K562 (cell line): ENCODE data around the gene ST3GAL5. TPM values are rescaled to one million over a fixed set of nuclear protein-coding genes. Genes with fewer than 3 reads are reported as not detected.

ENCODE experiments used
- ATAC-seq: fragments of 200-7000 bp; cut with Tn5 transposase; 3 replicates; pipeline ENCODE4 v1.9.1; 2020; ENCODE audit warnings: moderate library complexity
- BruUV-seq: library from RNA; stranded (reverse); fragments of 400-500 nt; replicated peaks from 2 replicates; lab custom pipeline; 2021; lab: Mats Ljungman, UMichigan
- CTCF ChIA-PET: fragments of 300-600 bp; formaldehyde crosslinking; extraction: SDS; loops from one replicate; lab custom pipeline; 2021; ENCODE audit warnings: low intra/inter-chr PET ratio; lab: Yijun Ruan, JAX
- POLR2A ChIA-PET: fragments of 300-600, 350-650 bp; sonication (Branson Sonifier 250); formaldehyde crosslinking; extraction: SDS; loops from one replicate; lab custom pipeline; 2021; ENCODE audit warnings: antibody characterized with exemption, inconsistent platforms; lab: Yijun Ruan, JAX
- DNase-seq, 4 experiments: peaks; one replicate each; pipeline versions ENCODE4 v3.0.0 to v3.0.0-alpha.2; 2011 to 2018; ENCODE audit warnings: low spot score in 3 of 4, mixed read lengths in 3 of 4; ENCODE audit errors: extremely low read depth in 1 of 4
- FAIRE-seq: peaks from 2 replicates; lab custom pipeline; 2011; peaks lifted over from hg19 to GRCh38; lab: Jason Lieb, UNC
- H2AFZ ChIP-seq: 2 replicates; pipeline ENCODE4 v1.6.0; 2011; ENCODE audit warnings: low read depth, low read length, control low read depth, inconsistent platforms
- H3K27ac ChIP-seq: fragments of 200-600 bp; 3 replicates; pipeline ENCODE4 v1.8.0; 2011; ENCODE audit warnings: low read depth, mild to moderate bottlenecking, control low read depth, inconsistent platforms, low read length, moderate library complexity, mixed read lengths; ENCODE audit errors: extremely low read depth
- H3K27me3 ChIP-seq, 2 experiments: fragments of 300-600 bp in 1 of 2; 2 replicates in 1 of 2; 3 replicates in 1 of 2; pipeline versions ENCODE4 v1.6.0 to v1.8.0; 2011; ENCODE audit warnings: inconsistent platforms in 2 of 2, low read length in 2 of 2, mild to moderate bottlenecking in 1 of 2, mixed read lengths in 1 of 2, moderate library complexity in 1 of 2; ENCODE audit not compliant: control insufficient read depth in 2 of 2, insufficient read depth in 2 of 2
- H3K36me3 ChIP-seq: fragments of 300-600 bp; 3 replicates; pipeline ENCODE4 v1.8.0; 2011; ENCODE audit warnings: mild to moderate bottlenecking, low read length, inconsistent platforms; ENCODE audit not compliant: control insufficient read depth, insufficient read depth
- H3K4me1 ChIP-seq, 2 experiments: fragments of 200-600 bp in 1 of 2; replicated peaks in 1 of 2; 2 replicates in 1 of 2; 3 replicates in 1 of 2; pipeline versions ENCODE4 v1.5.1 to v1.8.0; 2011; ENCODE audit warnings: inconsistent platforms in 2 of 2, low read length in 2 of 2, mild to moderate bottlenecking in 1 of 2, mixed read lengths in 1 of 2, moderate library complexity in 1 of 2; ENCODE audit not compliant: control insufficient read depth in 2 of 2, insufficient read depth in 2 of 2
- H3K4me2 ChIP-seq: 2 replicates; pipeline ENCODE4 v1.6.1; 2011; ENCODE audit warnings: low read length, control low read depth, inconsistent platforms, mixed read lengths; ENCODE audit not compliant: insufficient read depth
- H3K4me3 ChIP-seq: fragments of 200-600 bp; sonication (generic), shearing (Covaris generic); 2 replicates; pipeline ENCODE4 v1.5.1; 2016; ENCODE audit warnings: control low read depth, inconsistent platforms
- H3K79me2 ChIP-seq: fragments of 200-600 bp; 3 replicates; pipeline ENCODE4 v1.8.0; 2011; ENCODE audit warnings: low read length, inconsistent platforms; ENCODE audit not compliant: control insufficient read depth, insufficient read depth
- H3K9ac ChIP-seq, 2 experiments: 2 replicates each; pipeline versions ENCODE4 v1.6.0 to v1.6.1; 2011; ENCODE audit warnings: low read depth in 2 of 2, low read length in 2 of 2, control low read depth in 1 of 2, inconsistent platforms in 1 of 2, mild to moderate bottlenecking in 1 of 2, mixed read lengths in 1 of 2; ENCODE audit not compliant: insufficient read depth in 1 of 2
- H3K9me1 ChIP-seq: one replicate; pipeline ENCODE4 v1.6.0; 2011; ENCODE audit warnings: inconsistent platforms, mild to moderate bottlenecking, low read length, moderate library complexity; ENCODE audit not compliant: control insufficient read depth, insufficient read depth
- H3K9me3 ChIP-seq: replicated peaks from 2 replicates; pipeline ENCODE4 v1.5.1; 2011; ENCODE audit warnings: low read depth, low read length, inconsistent platforms; ENCODE audit not compliant: control insufficient read depth, insufficient read depth
- H4K20me1 ChIP-seq: replicated peaks from 2 replicates; pipeline ENCODE4 v1.6.1; 2011; ENCODE audit warnings: low read length, inconsistent platforms, mixed read lengths; ENCODE audit not compliant: control insufficient read depth, insufficient read depth
- BACH1 ChIP-seq: fragments of 200-800 bp; sonication (Bioruptor generic); IDR thresholded peaks from 2 replicates; pipeline ENCODE4 v1.6.1; 2016; ENCODE audit warnings: missing genetic modification characterization, missing compliant biosample characterization
- BMI1 ChIP-seq: fragments of 150-350 bp; IDR thresholded peaks from 2 replicates; pipeline ENCODE4 v1.6.1; 2014; ENCODE audit warnings: low read length
- DACH1 ChIP-seq: fragments of 450-650 bp; IDR thresholded peaks from 2 replicates; pipeline ENCODE4 v1.6.1; 2018; ENCODE audit not compliant: partially characterized antibody
- E2F3 ChIP-seq: fragments of 250-450 bp; sonication (Bioruptor Pico); IDR thresholded peaks from 2 replicates; pipeline ENCODE4 v1.4.0; 2020; ENCODE audit warnings: mild to moderate bottlenecking
- MYC ChIP-seq, 2 experiments: fragments of 250-450 bp in 1 of 2; sonication (Bioruptor Pico) in 1 of 2; IDR thresholded peaks; 2 replicates each; pipeline versions ENCODE4 v1.5.1 to v1.6.1; 2012 to 2021; ENCODE audit warnings: low read depth in 2 of 2, borderline replicate concordance in 1 of 2, improper control_type of control experiment in 1 of 2, low read length in 1 of 2, mild to moderate bottlenecking in 1 of 2, moderate library complexity in 1 of 2
- PHF21A ChIP-seq: fragments of 450-650 bp; IDR thresholded peaks from 2 replicates; pipeline ENCODE4 v1.6.1; 2017; ENCODE audit warnings: low read depth, borderline replicate concordance
- POLR2G ChIP-seq: fragments of 200-400 bp; formaldehyde crosslinking; IDR thresholded peaks from 2 replicates; pipeline ENCODE4 v1.6.1; 2017; ENCODE audit warnings: low read depth, mild to moderate bottlenecking, antibody characterized with exemption, low read length, moderate library complexity
- PURB ChIP-seq: sonication (generic); formaldehyde crosslinking; IDR thresholded peaks from 2 replicates; pipeline ENCODE4 v1.9.0; 2021; ENCODE audit warnings: low read depth, mild to moderate bottlenecking, missing genetic modification reagents
- SIX5 ChIP-seq, 2 experiments: IDR thresholded peaks; 2 replicates each; pipeline ENCODE4 v1.6.1; 2011; ENCODE audit warnings: low read length in 2 of 2, borderline replicate concordance in 1 of 2, low read depth in 1 of 2, mild to moderate bottlenecking in 1 of 2, moderate library complexity in 1 of 2; ENCODE audit not compliant: insufficient read depth in 1 of 2
- SMAD3 ChIP-seq: fragments of 450-650 bp; formaldehyde crosslinking; conservative IDR thresholded peaks from 2 replicates; pipeline ENCODE4 v1.4.0; 2020; ENCODE audit warnings: mild to moderate bottlenecking
- TAF15 ChIP-seq: fragments of 200-400 bp; formaldehyde crosslinking; IDR thresholded peaks from 2 replicates; pipeline ENCODE4 v1.6.1; 2017; ENCODE audit warnings: mild to moderate bottlenecking, low read depth, low read length, moderate library complexity
- THAP7 ChIP-seq: fragments of 250-450 bp; sonication (Bioruptor Pico); IDR thresholded peaks from 2 replicates; pipeline ENCODE4 v1.5.0; 2021
- ZBED1 ChIP-seq: IDR thresholded peaks from 2 replicates; pipeline ENCODE4 v1.6.1; 2014
- ZBTB8A ChIP-seq: fragments of 450-650 bp; IDR thresholded peaks from 2 replicates; pipeline ENCODE4 v1.6.1; 2018; ENCODE audit warnings: mild to moderate bottlenecking, moderate library complexity; ENCODE audit not compliant: partially characterized antibody
- ZNF165 ChIP-seq: fragments of 250-450 bp; sonication (Bioruptor Pico); IDR thresholded peaks from 2 replicates; pipeline ENCODE4 v1.4.0; 2020; ENCODE audit warnings: borderline replicate concordance
- ZNF395 ChIP-seq: fragments of 200-800 bp; sonication (Bioruptor generic); IDR thresholded peaks from 2 replicates; pipeline ENCODE4 v1.6.1; 2017; ENCODE audit warnings: missing genetic modification characterization, missing compliant biosample characterization
- ZNF589 ChIP-seq: fragments of 200-800 bp; sonication (Bioruptor generic); IDR thresholded peaks from 2 replicates; pipeline ENCODE4 v1.6.1; 2016; ENCODE audit warnings: low read depth, missing genetic modification characterization, missing compliant biosample characterization
- ZNF79 ChIP-seq: fragments of 250-450 bp; sonication (Bioruptor Pico); IDR thresholded peaks from 2 replicates; pipeline ENCODE4 v1.4.0; 2020; ENCODE audit warnings: low read depth, mild to moderate bottlenecking, moderate library complexity
- WGBS: fragments of 100-300 bp; shearing (Covaris generic); methylation state at CpG from one replicate; pipeline ENCODE4 v1.1.6; 2016; ENCODE audit warnings: low coverage, mixed read lengths; ENCODE audit not compliant: insufficient coverage; ENCODE audit errors: missing lambda C conversion rate; 5-methylcytosine and 5-hydroxymethylcytosine counted together
- in situ Hi-C: fragments of 300-500 bp; cut with MboI; formaldehyde crosslinking; loops from 4 replicates; pipeline ENCODE4 v1.15.0; 2018; ENCODE audit warnings: inconsistent platforms, mixed read lengths
- intact Hi-C: fragments of 100-400 bp; cut with micrococcal nuclease; formaldehyde crosslinking; loops from 2 replicates; pipeline ENCODE4 v1.14.2; 2022
- polyA plus RNA-seq, 8 experiments: library from polyadenylated mRNA; depleted of rRNA in 4 of 8; stranded (reverse) in 5 of 8; unstranded in 3 of 8; fragments of >200 nt; fragmentation: Nextera tagmentation in 2 of 8; fragmentation: Illumina TruSeq in 1 of 8; extraction: Ambion mirVana in 2 of 8; extraction: Trizol in 1 of 8; gene quantifications; 2 replicates each; pipeline versions ENCODE4 v1.2.1 to v1.2.3, GENCODE V29; 2011 to 2014; ENCODE audit warnings: inconsistent platforms in 1 of 8, missing spikeins in 1 of 8
- total RNA-seq, 7 experiments: library from RNA; depleted of rRNA in 6 of 7; stranded (reverse); fragments of >200 nt in 6 of 7; fragmentation: Illumina TruSeq in 2 of 7; extraction: Trizol in 2 of 7; gene quantifications; 2 replicates each; pipeline versions ENCODE4 v1.2.1 to v1.2.3, GENCODE V29; 2011 to 2021; ENCODE audit warnings: low replicate concordance in 1 of 7

The ST3GAL5 gene
- total and polyA plus RNA-seq, 9 of the 15 experiments (the other 6 are each of a cell fraction or from before 2014, with no cell fraction given), result 1.6 to 10.0 (median 4.2) TPM

- DNase-seq (no peak), ATAC-seq (peak; percentile 22), FAIRE-seq (no peak)
- WGBS, result 46% methylated on average over 18 of the region's 18 CpGs
- Histone ChIP-seq H3K4me3 (no peak overlapping the region), H4K20me1 (no peaks in the 10 kb centered on the region), H3K9me1 (no peaks in the 10 kb centered on the region), H3K4me1 (peaks cover 7 to 8% of the 10 kb centered on the region in 2 experiments; a peak in 4 of 5 replicates), H3K9ac (peak overlapping the region; percentile 51 to 80; a peak in 2 of 4 replicates), H3K79me2 (no peaks in the 10 kb centered on the region), H3K9me3 (no peaks in the 10 kb centered on the region), H3K27ac (no peak overlapping the region; the same call in 2 of the 3 replicates), H3K27me3 (0 out of 5 replicates have a peak, but pooled peaks cover 0 to 5% of the 10 kb centered on the region in 2 experiments), H3K36me3 (no peaks in the 10 kb centered on the region), H3K4me2 (peak overlapping the region; percentile 70), H2AFZ (peak overlapping the region; percentile 96)
- in situ Hi-C loops (loop anchor here (5.0 to 10.0 kb wide), 2 partner anchors 249 to 547 kb away; no protein-coding TSS in a partner anchor), intact Hi-C loops (loop anchor here (1.0 to 10.0 kb wide), 5 partner anchors 59 to 539 kb away; partner anchors contain the start of gene ST3GAL5)
- CTCF ChIA-PET, result interaction anchor here (0.6 to 7.8 kb wide), 6 partner anchors 8 to 540 kb away, joined by 3 to 129 read pairs (median 3); partner anchors contain the start of gene ST3GAL5
- POLR2A ChIA-PET, result interaction anchor here (0.7 to 1.6 kb wide), 7 partner anchors 9 to 254 kb away, joined by 3 to 9 read pairs (median 4); no protein-coding TSS in a partner anchor
- BruUV-seq, result no TSS peak
- TF ChIP-seq PURB (CRISPR knock-in tag) (no peak), ZNF165 (CRISPR knock-in tag) (no peak), ZNF79 (no peak), MYC (IDR thresholded peaks at IDR 0.05; ENCODE audit: low read depth, low read length) (no peak), MYC (CRISPR knock-in tag; IDR thresholded peaks at IDR 0.05; ENCODE audit: borderline replicate concordance, low read depth) (0 out of 2 replicates have a peak, but pooled peaks have one; percentile 3), SMAD3 (CRISPR knock-in tag) (no peak), ZNF395 (CRISPR knock-in tag) (0 out of 2 replicates have a peak, but pooled peaks have one; percentile 22), ZBED1 (no peak), DACH1 (no peak), ZBTB8A (no peak), BMI1 (no peak), E2F3 (no peak), BACH1 (tag) (0 out of 2 replicates have a peak, but pooled peaks have one; percentile 13), PHF21A (no peak), POLR2G (0 out of 2 replicates have a peak, but pooled peaks have one; percentile 6), ZNF589 (peak; percentile 73; the same call in 1 of the 2 replicates), THAP7 (CRISPR knock-in tag) (no peak), SIX5 (IDR thresholded peaks at IDR 0.05; ENCODE audit: borderline replicate concordance in 1 of 2, insufficient read depth in 1 of 2, low read depth in 1 of 2, low read length in 2 of 2) (no peak), TAF15 (no peak)
These were observed 60.8 kb downstream of the ST3GAL5 start for GRCh38 chr2:85827879-85828569.
